ENCODE results near the gene TREML2. TPM values are rescaled to one million over a fixed set of nuclear protein-coding genes. Genes with fewer than 3 reads are reported as not detected.

TREML2 gene
- total RNA-seq, 1 donor from 2014 or later = not detected

DNA sequence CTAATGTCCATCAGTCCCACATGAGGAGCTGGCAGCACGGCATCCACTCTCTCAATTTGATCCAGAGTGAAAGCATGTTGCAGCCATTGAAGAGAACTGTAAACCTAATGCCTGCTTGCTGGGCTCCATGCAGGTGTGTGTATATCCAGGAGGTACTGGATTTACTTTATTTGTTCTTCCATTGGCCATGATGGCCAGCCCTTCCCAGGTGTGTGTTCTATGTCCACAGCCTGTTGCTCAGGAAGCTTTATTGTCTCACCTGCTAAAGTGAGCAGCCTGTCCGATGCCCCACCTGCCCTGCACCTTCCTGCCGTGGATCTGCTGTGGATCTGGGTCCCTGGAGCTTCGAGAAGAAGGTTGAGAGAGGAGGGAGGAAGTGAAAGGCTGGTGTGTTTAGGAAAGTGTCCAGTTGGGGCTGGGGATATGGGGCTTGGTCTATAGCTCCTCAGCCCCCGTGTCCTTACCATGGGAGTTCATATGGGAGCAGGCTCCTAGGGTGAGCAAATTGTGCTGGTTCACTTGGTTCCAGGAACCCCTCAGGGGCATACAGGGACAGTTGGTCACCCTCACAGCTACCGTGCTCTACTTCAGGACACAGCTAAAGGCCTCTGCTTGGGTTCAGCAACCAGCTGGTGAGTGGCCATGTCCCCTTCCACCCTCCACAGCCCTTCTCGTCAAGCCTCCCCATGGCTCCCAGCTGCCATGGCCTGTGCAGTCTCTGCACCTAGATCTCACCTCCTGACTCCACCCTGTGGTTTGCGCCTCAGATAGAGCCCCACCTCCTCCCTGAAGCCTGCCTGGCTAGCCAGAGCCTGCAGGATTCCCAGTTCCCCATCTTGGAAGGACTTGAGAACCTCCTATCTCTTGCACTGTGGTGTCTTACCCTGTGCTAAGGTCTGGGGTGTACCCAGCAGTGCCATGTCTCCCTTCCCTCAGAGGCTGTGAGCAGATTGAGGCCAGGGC lies 12.7 kb downstream of the TREML2 start:
- no peak for DNase-seq (ENCODE audit: low read depth, low spot score)
- Mint-ChIP-seq H3K36me3 (ENCODE audit: low read depth) (no peaks in the 10 kb centered on the region), H3K27ac (ENCODE audit: unreplicated experiment) (no peak overlapping the region)

DNA sequence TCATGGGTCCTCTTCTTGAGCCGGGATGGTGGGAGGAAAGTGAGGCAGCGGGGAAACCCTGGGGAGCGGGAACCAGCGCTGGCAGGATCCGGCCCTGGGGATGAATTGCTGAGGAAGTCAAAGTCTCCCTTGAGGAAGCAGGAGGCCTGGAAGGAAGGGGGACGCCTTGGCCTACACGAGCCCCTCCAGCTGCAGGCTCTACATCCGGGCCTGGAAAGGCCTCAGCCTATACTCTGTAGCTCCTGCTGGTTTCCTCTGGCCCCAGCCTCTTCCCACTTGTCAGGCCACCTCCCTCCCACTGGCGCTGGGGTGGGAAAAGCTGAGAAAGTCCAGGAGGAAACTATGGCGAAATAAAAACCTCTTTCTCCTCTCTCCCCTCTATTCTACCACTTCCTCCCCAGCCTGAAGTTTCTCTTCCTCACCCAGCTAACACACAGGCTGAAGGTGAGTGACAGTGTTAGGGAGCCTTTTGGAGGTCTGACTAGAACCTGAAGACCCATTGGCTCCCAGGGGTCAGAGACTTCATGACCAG lies 14.9 kb downstream of the TREML2 start:
- Mint-ChIP-seq H3K4me1 (no peaks in the 10 kb centered on the region), H3K36me3 (ENCODE audit: low read depth) (no peaks in the 10 kb centered on the region), H3K27ac (ENCODE audit: unreplicated experiment) (no peak overlapping the region), H3K4me3 (no peak overlapping the region), H3K27me3 (ENCODE audit: low read depth) (no peaks in the 10 kb centered on the region), H3K9me3 (peaks cover 4% of the 10 kb centered on the region)
- TF ChIP-seq, protein P1, sequence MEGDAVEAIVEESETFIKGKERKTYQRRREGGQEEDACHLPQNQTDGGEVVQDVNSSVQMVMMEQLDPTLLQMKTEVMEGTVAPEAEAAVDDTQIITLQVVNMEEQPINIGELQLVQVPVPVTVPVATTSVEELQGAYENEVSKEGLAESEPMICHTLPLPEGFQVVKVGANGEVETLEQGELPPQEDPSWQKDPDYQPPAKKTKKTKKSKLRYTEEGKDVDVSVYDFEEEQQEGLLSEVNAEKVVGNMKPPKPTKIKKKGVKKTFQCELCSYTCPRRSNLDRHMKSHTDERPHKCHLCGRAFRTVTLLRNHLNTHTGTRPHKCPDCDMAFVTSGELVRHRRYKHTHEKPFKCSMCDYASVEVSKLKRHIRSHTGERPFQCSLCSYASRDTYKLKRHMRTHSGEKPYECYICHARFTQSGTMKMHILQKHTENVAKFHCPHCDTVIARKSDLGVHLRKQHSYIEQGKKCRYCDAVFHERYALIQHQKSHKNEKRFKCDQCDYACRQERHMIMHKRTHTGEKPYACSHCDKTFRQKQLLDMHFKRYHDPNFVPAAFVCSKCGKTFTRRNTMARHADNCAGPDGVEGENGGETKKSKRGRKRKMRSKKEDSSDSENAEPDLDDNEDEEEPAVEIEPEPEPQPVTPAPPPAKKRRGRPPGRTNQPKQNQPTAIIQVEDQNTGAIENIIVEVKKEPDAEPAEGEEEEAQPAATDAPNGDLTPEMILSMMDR (conservative IDR thresholded peaks at IDR 0.05) = no peak
- DNase-seq (ENCODE audit: low read depth, low spot score) = no peak

More for the DNA sequence above, 12.7 kb downstream of the TREML2 start:
- Mint-ChIP-seq H3K4me3 (no peak overlapping the region), H3K9me3 (peaks cover 4% of the 10 kb centered on the region), H3K27me3 (ENCODE audit: low read depth) (peaks cover 3% of the 10 kb centered on the region), H3K4me1 (no peaks in the 10 kb centered on the region)
- TF ChIP-seq, protein P1 (conservative IDR thresholded peaks at IDR 0.05) = no peak

DNA sequence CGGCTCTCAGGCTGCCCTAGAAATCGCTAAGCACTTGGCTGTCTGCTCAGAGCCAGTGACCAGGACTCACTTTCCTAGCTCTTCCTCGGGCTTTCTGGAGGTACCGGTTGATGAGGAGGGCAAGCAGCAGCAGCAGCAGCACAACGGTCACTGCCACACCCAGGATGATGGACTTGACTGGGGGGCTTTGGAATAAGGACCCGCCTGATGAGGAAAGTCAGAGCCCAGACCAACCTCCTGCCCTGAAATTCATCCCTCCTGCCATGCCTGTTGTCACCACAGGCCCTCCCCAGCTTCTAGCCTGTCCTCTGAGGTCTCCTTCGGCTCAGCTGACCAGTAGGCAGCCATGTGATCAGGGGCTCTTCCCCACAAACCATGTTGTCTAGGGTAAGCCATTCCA lies 16.2 kb downstream of the TREML2 start:
- Mint-ChIP-seq H3K27ac (ENCODE audit: unreplicated experiment) (no peak overlapping the region), H3K4me1 (no peaks in the 10 kb centered on the region), H3K27me3 (ENCODE audit: low read depth) (no peaks in the 10 kb centered on the region), H3K9me3 (peaks cover 4% of the 10 kb centered on the region), H3K36me3 (ENCODE audit: low read depth) (no peaks in the 10 kb centered on the region), H3K4me3 (no peak overlapping the region)
- TF ChIP-seq, protein P1 (conservative IDR thresholded peaks at IDR 0.05) = no peak
- no peak for DNase-seq (ENCODE audit: low read depth, low spot score)

DNA sequence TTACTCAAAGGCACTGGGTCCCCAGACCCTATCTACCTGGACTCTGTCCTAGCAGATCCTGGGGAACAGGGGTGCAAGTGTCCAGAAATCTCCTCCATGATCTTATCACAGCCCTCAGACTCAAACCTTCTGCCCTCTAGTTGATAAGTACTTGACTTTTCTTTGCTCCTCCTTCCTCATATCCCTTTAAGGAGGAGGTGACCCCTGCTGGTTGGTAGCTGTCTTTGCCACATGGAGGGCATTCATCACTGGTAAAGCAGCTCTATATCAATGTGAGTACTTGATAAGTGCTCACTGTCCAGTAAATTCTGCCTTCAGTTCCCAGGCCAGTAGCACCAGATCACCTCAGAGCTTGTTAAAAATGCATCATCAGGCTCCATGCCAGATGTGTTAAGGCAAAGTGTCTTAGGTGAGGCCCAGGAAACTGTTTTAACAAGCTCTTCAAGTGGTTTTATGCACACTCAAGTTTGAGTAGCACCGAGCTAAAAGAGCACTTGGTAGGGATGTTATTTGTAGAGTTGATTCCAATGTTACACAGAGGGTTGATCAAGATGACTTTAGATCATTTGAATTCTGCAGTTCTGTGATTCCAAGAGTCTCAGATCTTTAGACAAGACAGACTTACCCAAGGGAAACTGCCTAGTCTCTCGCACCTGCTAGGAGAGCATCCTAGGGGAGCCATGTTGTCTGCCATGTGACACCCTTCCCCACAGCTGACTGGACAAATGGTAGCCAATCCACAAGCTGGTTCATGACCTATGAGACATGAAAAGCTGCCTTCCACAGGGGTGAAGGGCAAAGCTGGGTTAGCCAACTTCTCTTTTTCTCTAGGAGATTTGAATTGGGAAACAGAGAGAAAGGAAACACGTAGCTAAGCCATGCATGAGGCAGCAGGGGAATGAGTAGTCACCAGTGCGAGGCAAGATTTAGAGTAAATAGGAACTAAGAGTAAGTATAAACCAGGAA lies 18.6 kb downstream of the TREML2 start:
- H3K27me3 Mint-ChIP-seq (ENCODE audit: low read depth) = peaks cover 5% of the 10 kb centered on the region
- no peak overlapping the region for H3K27ac Mint-ChIP-seq (ENCODE audit: unreplicated experiment)
- TF ChIP-seq, protein P1 (conservative IDR thresholded peaks at IDR 0.05) = peak; percentile 68
- no peak overlapping the region for H3K4me3 Mint-ChIP-seq
- H3K36me3 Mint-ChIP-seq (ENCODE audit: low read depth) = no peaks in the 10 kb centered on the region
- peak; percentile 22 for DNase-seq (ENCODE audit: low read depth, low spot score)
- H3K9me3 Mint-ChIP-seq = no peaks in the 10 kb centered on the region
- no peaks in the 10 kb centered on the region for H3K4me1 Mint-ChIP-seq

DNA sequence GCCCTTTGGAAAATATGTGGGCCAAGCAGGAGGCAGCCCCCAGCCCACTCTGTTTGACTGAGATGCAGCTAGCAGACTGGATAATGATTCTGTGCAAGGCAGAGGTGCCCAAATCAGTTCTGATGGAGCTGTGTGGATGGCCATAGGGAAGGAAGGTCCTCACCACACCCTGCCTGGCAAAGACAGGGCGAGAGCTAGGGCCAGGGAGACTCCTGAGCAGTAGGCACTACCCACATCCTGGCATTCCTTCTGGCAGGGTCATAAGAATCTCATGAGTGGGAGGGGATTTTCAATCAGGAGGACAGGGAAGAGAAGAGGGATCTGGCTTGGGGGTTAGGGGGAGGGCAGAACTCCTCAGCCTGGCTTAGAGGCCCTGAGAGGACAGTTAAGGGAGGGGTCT lies 19.4 kb downstream of the TREML2 start:
- Mint-ChIP-seq H3K9me3 (no peaks in the 10 kb centered on the region), H3K36me3 (ENCODE audit: low read depth) (no peaks in the 10 kb centered on the region), H3K27me3 (ENCODE audit: low read depth) (peaks cover 13% of the 10 kb centered on the region), H3K27ac (ENCODE audit: unreplicated experiment) (no peak overlapping the region), H3K4me1 (no peaks in the 10 kb centered on the region), H3K4me3 (no peak overlapping the region)
- TF ChIP-seq, protein P1 (conservative IDR thresholded peaks at IDR 0.05) = no peak
- DNase-seq (ENCODE audit: low read depth, low spot score) = no peak
